GOT3 (cell line): Measurements from ENCODE around the gene KLHL26.

Experiments used
- DNase-seq: peaks from one replicate; lab custom pipeline; 2025; ENCODE audit warnings: mixed read lengths; lab: John Stamatoyannopoulos, UW

The KLHL26 gene

DNA sequence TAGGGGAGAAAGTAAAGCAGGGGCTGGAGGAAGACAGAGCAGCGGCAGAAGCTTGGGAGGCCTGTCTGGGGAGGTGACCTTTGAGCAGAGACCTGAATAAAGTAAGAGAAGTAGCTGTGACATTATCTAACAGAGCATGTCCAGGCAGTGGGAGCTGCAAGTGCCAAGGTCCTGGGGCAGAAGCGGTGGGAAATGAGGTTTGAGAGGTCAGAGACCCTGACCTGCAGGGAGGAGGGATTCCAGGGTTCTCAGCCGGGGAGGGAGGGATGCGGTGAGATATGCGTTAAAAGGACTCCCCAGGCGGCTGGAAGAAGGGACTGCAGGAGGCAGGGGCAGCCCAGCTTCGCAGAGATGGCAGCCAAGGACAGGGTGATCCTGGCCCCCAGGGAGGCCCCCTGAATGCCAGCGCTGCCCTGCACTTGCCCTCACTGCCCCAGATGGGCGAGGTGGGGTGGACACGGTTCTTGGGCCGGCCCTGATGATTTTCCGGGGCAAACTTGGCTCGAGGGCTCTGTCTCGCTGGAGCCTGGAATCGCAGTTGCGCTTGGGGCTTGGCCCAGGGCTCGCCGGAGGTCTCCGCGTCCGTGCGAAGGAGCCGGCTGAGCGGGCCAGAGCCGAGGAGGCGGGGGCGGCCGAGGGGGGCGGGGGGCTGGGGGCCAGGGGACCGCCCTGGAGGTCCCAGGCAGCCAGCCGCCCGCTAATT lies 33.4 kb upstream of the KLHL26 start:
- DNase-seq = no peak

- DNase-seq = no peak
Observed at GRCh38 chr19:18603958-18604819, 32.6 kb upstream of the KLHL26 start.

GRCh38 chr19:18604820-18605159 lies 32.0 kb upstream of the KLHL26 start:
- no peak for DNase-seq

DNA sequence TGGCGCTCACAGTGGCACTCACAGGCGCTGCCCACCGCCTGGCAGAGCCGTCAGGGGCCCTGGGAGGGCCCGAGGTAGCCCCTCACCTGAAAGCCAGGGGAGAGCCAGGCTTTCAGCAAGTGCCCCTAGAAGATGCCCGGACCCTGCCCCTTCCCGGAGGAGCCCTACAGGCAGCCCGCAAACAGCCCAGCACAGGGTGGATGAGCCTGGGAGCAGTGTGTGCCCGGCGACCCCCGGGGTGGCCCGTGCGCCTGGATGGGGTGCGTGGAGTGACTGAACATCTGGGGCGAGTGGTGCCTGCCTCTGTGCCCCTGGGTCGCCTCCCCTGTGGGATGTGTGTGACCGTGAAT lies 31.7 kb upstream of the KLHL26 start:
- no peak for DNase-seq

DNA sequence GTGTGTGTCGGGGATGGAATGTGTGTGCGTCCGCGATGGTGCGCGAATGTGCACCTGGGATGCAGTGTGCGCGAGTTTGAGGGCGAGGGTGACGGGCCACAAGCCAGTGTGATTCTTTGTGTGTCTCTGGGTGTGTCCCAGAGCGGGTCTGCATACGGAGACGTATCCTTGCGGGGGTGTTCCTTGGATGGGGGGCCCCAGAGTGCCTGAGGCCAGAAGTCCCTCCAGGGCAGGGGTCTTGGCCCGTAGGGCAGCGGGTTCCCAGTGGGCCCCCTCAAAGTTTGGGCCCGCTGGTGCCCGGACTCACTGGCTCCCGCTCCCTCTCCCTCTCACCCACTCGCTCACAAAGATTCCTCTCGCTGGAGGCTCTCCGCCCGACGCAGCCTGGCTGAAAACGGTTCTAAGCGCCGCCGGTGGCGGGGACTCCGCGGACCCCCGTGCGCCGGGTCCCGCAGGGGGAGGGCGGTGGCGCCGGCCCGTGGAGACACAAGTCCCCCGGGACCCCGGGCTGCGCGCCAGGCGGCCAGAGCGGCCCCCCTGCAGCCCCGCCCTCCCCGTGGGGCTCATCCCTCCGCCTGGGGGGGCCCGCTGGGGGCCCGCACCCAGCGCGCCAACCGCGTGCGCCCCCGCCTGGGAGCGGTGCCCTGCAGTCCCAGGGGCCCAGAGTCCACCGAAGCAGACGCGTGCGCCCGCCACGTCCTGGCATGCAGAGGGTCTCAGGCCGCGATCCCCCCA lies 31.1 kb upstream of the KLHL26 start:
- DNase-seq = no peak

DNA sequence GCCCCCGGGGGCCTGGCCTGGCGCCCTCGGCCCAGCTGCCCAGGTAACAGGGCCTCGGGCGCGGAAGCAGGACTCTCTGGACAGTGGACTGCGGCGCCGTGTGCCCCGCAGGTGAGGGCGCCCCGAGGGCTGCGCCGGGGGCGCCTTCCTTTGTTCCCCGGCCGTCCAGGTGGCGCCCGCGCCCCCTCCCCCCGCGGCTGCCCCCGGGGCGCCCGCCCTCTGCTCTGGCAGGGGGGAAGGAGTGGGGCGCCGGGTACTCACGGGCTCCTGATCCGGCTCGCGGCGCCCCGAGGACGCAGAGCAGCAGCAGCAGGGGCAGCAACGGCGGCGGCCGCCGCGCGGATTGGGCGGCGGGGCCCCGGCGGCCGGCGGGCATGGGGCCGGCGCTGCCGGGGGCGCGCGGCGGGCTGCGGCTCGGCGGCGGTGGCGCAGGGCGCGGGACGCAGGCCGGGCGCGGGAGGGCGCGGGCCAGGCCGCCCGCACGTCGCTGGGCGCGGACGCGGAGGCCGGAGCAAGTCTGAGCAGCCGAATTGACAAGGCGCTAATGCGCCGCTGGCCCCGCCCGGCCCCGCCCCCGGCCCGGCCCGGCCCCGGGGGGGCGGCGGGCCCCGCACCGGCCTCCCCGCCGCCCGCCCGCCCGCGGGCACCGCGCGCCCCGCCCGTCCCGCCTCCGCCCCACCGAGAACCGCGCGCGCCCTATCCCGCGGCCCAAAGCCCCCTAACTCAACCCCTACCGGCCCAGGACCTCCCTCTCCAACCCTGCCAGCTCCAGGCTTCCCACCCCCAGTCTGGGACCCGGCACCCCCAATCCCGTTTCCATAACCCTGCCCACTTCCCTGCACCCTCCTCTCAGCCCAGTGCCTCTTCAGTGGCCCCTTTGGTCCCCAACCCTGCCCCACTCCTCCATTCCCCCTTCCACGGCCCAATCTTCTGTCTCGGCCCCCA lies 30.3 kb upstream of the KLHL26 start, which contains the start of gene CRLF1:
Gene CRLF1 (minus strand): TSS at position 519 of the 945 bp plus-strand sequence. CDS start 143 bp downstream, at position 376.
- no peak for DNase-seq

DNA sequence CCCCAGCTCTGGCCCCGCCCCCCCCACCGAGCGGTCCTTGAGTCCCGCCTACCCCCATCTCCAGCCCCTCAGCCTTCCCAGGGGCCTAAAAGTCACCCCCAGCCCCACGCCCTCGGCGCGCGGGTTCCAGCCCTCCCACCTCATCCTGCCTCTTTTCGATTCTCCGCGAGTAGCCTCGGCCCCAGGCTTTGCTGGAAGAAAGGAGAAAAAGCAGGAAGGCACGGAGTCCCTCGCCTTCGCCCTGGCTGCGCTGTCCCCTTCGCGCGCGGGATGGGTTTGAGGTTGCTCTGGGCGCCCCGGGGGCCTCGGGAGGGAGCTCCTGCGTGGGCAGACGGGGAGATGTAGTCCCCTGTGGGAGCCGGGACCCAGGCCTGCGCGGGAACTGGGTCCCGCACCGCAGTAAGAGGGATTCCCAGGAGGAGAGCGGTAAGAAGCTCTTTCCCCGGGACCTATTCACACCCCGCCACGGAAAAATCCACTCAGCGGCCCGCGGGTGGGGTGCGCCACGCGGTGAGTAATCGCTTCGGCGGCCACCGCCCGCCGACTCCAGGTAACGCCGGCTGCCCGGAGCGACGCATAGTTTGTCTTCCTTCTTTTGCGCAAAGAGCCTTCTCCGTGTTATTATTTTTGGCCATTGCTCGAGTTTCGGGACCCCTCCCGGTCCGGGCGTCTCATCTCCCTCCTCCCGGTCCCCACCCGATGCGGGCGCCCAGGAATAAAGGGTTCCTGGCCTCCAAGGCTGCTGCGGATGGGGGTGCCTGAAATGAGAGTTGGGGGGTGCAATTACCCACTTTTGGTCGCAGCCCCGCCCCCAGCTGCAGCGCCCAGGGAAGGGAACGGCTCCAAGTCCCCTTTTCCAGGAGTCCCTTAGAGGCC lies 29.4 kb upstream of the KLHL26 start:
- no peak for DNase-seq

GRCh38 chr19:18608102-18608804 lies 28.6 kb upstream of the KLHL26 start:
- DNase-seq = no peak

- DNase-seq = no peak
Observed at GRCh38 chr19:18608805-18609716, 27.8 kb upstream of the KLHL26 start.

GRCh38 chr19:18609717-18610051 lies 27.1 kb upstream of the KLHL26 start:
- DNase-seq = no peak

DNA sequence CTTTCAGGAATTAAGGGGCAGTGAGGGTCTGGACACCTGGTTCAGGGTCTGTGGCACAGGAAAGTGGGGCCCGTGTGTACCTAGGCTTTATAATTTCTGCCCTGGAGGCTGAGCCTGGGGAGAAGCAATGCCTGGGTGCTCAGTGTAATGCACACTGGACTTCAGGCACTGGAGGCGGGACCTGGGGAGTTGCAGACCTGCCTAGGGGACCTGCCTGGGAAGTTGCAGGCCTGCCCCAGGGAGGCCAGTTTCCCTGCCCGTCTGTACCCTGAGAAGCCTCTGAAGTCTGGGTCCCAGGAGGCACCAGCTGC lies 26.6 kb upstream of the KLHL26 start:
- DNase-seq = no peak

DNA sequence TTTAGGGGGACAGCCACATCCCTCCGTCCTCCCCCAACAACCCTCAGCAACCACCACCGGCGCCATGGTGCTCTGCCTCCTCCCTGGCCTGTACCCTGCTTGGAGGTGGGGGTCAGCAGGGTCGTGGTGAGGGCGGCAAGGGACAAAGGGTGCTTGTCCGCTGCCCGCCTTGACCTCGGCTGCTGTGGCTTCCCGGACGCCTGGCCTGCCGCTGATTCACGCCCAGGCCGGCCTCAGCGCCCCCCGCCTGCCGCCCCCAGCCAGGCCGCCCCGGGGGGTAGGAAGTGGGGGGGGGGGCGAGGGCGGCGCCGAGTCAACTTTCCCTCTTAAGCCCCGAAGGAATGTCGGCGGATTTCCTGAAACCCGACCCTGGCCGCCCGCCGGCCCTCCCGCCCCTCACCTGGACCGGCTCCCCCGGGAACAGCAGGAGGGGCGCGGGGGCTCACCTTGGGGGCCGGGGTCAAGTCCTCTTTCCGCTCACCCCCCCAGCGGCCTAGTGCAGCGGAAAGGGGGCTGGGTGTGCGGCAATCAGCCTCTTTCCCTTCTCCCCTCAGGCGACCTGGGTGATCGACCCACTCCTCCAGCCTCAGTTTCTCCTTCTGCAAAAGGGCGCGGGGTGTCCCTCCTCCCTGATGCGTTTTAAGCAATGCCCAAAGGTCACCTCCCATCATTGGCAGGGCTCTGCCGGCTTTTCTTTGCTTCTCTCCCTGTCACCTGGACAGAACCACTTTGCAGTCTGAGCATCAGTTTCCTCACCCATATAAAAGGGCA lies 26.1 kb upstream of the KLHL26 start:
- no peak for DNase-seq

DNA sequence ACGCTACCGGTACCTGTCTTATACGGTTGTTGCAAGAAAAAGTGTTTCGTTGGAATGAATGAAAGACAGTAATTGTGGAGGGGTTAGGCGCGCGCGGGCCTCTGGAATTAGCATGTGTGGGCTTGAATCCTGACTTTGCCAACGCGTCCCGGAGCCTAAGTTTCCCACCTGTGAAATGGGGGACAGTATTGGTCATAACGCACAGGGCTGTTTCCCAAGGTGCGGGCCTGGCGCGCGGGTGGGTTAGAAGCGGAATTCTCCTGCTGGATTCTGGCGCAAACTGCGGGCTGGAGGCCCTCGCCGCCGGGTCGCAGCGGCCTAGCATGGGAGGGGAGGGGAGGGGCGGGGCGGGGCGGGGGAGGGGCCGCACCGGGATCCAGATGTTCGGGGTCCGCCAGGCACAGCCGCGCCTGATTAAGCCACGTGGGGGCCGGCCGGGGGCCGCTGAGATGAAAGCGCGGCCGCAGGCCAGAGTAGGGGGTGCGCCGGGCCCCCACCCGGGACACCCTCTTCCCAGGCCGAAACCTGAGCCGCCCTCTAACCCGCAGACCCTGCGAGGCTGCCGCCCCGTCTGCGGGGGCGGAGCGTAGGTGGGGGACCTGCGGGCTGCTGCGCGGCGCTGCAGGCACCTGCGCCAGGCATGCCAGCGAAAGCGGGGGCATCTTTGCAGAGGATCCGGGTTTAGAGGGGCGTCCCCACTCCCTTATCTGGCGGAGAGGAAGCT lies 25.3 kb upstream of the KLHL26 start:
- no peak for DNase-seq

DNA sequence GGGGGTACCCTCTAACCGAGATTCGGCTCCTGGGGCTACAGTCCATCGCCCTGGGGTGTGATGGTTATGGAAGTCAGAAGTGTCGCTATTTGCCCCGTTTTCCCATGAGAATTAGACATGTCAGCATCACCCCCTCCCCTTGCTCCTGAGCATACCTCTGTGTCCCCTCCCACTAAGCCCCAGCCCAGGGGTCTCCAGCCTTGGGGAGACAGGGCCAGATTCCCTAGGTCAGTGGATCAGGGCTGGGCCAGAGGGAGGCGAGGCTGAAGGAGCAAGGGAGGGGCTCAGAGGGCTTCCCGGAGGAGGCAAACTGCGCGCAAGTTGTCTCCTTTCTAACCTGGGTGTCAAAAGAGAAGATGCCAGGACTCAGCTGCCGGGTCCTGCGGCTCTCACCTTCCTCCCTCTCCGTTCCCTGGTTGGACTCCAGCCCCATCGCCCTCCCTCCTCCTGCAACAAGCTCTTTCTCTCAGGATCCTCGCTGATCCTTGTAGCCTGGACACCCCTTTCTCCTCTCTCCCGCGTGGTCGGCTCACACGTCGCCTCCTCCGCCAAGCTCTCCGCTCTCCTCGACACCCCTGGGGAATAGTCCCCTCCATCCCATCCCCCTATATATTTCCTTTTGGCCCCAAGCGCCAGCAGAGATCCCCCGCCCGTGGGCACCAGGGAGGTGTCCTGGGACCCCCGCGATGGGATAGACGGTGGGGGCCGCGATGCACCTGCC lies 24.6 kb upstream of the KLHL26 start:
- DNase-seq = no peak

DNA sequence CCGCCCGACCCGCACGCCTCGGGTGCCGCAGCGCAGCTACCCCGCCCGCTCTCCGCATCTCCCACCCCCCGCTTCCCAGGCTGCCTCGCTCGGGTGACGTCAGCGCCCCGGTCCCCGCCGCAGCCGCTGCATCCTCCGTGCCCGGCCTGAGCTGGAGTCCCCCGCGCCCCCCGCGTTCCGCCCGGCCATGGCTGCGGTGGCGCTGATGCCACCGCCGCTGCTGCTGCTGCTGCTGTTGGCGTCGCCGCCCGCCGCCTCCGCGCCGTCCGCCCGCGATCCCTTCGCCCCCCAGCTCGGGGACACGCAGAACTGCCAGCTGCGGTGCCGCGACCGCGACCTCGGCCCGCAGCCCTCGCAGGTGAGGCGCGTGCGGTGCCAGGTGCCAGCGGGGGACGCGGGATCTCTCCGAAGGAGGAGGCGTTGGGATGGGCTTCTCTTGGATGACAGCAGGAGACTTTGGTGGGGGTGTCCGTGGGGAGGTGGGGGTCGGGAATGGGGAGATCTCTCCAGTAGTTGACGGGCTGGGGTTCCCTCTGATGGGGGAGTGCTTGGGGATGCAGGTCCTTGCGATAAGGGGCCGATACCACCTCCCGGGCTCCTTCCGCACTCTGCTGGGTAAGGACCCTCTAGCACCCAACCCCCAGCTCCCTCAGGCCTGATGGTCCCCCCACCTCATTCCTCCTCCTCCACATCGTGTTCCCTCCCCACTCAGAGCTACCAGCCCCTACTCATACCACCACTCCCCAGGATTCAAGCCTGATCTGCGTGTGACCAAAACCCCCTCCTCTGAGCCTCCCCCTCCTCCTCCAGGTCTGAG lies 23.8 kb upstream of the KLHL26 start, which contains the start of gene TMEM59L:
Gene TMEM59L (plus strand): TSS at position 99 of the 817 bp plus-strand sequence. CDS start 89 bp downstream, at position 188.
- DNase-seq = no peak

DNA sequence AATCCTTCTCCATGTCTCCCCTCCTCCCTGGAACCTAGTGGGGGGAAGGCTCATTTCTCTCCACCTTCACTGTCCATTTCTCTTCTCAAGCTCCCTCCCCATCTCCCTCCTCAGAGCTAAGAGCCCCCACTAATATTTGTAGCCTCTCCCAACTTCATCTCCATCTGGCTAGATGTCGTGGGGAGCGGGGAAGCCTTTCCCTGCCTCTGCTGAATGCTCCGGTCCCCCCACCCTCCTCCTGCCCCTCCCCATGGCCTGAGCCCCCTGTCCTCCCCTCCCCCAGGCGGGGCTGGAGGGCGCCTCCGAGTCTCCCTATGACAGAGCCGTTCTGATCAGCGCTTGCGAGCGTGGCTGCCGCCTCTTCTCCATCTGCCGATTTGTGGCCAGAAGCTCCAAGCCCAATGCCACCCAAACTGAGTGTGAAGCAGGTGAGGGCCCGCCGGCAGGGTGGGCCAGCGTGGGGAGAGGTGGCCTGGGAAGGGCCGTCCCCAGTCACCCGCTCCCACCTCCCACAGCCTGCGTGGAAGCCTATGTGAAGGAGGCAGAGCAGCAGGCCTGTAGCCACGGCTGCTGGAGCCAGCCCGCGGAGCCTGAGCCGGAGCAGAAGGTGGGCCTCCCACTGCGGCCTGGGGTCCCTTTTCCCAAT lies 23.1 kb upstream of the KLHL26 start:
- DNase-seq = no peak
